ENCODE results near the gene PPP2R2B. TPM values are rescaled to one million over a fixed set of nuclear protein-coding genes. Genes with fewer than 3 reads are reported as not detected.

PPP2R2B gene
- total and polyA plus RNA-seq, 2 donors (not counting 3 experiments of a cell fraction or from before 2014, with no cell fraction given), result not detected

DNA sequence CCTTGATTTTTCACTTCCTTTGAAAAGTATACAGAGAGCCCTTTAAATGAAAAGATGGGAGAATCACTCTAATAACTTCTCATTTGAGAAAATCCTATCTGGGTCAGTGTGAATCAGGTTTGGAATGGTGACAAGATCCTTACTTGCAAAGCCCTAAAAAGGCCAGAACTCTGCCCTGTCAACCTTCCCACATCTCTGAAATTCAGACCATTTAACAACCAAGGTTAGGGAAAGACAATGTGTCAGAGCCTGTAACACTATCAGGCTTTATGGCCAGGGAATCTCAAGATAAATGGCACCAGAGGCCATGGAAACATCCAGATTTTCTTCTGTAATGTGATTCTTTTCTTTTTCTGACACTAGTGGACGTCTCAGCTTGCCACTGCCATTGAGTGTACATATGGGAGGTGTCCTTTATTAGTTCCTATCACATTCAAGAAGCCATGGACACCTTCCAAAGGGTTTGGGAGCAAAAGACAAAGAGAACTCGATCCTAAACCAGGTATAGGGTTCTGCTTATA, 196.9 kb downstream of the PPP2R2B start:
- no peaks in the 10 kb centered on the region for H3K79me2 ChIP-seq (ENCODE audit: control insufficient read depth, insufficient read depth, low read length)
- H3K9me3 ChIP-seq (replicated peaks; ENCODE audit: control insufficient read depth, insufficient read depth, low read length), result no peaks in the 10 kb centered on the region
- H3K27me3 ChIP-seq (ENCODE audit: control insufficient read depth in 2 of 2, insufficient read depth in 2 of 2, low read length in 2 of 2), result no peaks in the 10 kb centered on the region
- no peak overlapping the region for H3K4me2 ChIP-seq (ENCODE audit: insufficient read depth, low read length)
- intact Hi-C loops (cut with micrococcal nuclease), result no loop called here
- POLR2A ChIA-PET, result no interaction called here
- no peak for DNase-seq (ENCODE audit: low read depth, low spot score)
- no peaks in the 10 kb centered on the region for H3K4me1 ChIP-seq (ENCODE audit: control insufficient read depth, extremely low read depth, insufficient read depth, low read length)
- H3K4me3 ChIP-seq (replicated peaks in 1 of 3; ENCODE audit: insufficient read depth in 1 of 3, low read depth in 1 of 3, low read length in 3 of 3), result no peak overlapping the region
- no peak for FAIRE-seq
- H3K27ac ChIP-seq (ENCODE audit: insufficient read depth, low read depth, low read length), result no peak overlapping the region
- H3K36me3 ChIP-seq (ENCODE audit: control insufficient read depth in 2 of 2, extremely low read depth in 1 of 2, insufficient read depth in 2 of 2, low read length in 2 of 2), result no peaks in the 10 kb centered on the region
- CTCF ChIA-PET, result interaction anchor here (1.8 kb wide), 1 partner anchor 10 kb away, joined by 4 read pairs; no protein-coding TSS in a partner anchor
- no peaks in the 10 kb centered on the region for H3K9me1 ChIP-seq (replicated peaks; ENCODE audit: control insufficient read depth, extremely low read depth, insufficient read depth, low read length)
- TF ChIP-seq JUN (IDR thresholded peaks at IDR 0.05; ENCODE audit: borderline replicate concordance, insufficient read depth, insufficient read length, low read depth) (no peak), MYC (IDR thresholded peaks at IDR 0.05; ENCODE audit: low read depth, low read length) (no peak), POLR2AphosphoS5 (IDR thresholded peaks at IDR 0.05; ENCODE audit: insufficient read depth, low read depth, low read length) (no peak), EZH2 (IDR thresholded peaks at IDR 0.05; ENCODE audit: borderline replicate concordance, low read depth, low read length, severe bottlenecking) (no peak), GATA2 (IDR thresholded peaks at IDR 0.05; ENCODE audit: insufficient read depth, insufficient read length, low read depth, low read length) (no peak)
- TF ChIP-seq, protein P1, sequence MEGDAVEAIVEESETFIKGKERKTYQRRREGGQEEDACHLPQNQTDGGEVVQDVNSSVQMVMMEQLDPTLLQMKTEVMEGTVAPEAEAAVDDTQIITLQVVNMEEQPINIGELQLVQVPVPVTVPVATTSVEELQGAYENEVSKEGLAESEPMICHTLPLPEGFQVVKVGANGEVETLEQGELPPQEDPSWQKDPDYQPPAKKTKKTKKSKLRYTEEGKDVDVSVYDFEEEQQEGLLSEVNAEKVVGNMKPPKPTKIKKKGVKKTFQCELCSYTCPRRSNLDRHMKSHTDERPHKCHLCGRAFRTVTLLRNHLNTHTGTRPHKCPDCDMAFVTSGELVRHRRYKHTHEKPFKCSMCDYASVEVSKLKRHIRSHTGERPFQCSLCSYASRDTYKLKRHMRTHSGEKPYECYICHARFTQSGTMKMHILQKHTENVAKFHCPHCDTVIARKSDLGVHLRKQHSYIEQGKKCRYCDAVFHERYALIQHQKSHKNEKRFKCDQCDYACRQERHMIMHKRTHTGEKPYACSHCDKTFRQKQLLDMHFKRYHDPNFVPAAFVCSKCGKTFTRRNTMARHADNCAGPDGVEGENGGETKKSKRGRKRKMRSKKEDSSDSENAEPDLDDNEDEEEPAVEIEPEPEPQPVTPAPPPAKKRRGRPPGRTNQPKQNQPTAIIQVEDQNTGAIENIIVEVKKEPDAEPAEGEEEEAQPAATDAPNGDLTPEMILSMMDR (IDR thresholded peaks at IDR 0.05; ENCODE audit: extremely low read depth in 1 of 2, insufficient read depth in 1 of 2, low read depth in 1 of 2, low read length in 2 of 2), result no peak
- TF ChIP-seq, protein P2, sequence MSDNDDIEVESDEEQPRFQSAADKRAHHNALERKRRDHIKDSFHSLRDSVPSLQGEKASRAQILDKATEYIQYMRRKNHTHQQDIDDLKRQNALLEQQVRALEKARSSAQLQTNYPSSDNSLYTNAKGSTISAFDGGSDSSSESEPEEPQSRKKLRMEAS (IDR thresholded peaks at IDR 0.05; ENCODE audit: insufficient read depth, insufficient read length), result no peak
- dilution Hi-C loops (cut with MboI; ENCODE audit: extremely low pct_ligation_motif_present, low sequenced_read_pairs), result no loop called here
- BruUV-seq (replicated peaks), result no TSS peak
- H2AFZ ChIP-seq (ENCODE audit: low read depth, low read length), result no peak overlapping the region
- no peak overlapping the region for H3K9ac ChIP-seq (replicated peaks; ENCODE audit: extremely low read depth, insufficient read depth, low read length)
- no peaks in the 10 kb centered on the region for H4K20me1 ChIP-seq (replicated peaks; ENCODE audit: control insufficient read depth, extremely low read depth, insufficient read depth, low read length)
